Endothelial cell of umbilical vein (primary cell): ENCODE results near the gene SYK. TPM values are rescaled to one million over a fixed set of nuclear protein-coding genes. Genes with fewer than 3 reads are reported as not detected.

ENCODE experiments used
- BruUV-seq: library from RNA; stranded (reverse); fragments of 400-500 nt; replicated peaks from 2 replicates; lab custom pipeline; 2021; lab: Mats Ljungman, UMichigan
- CTCF ChIA-PET: fragments of 300-600, 350-600 bp; sonication (Branson Sonifier 250); formaldehyde crosslinking; loops from one replicate; lab custom pipeline; 2021; ENCODE audit warnings: antibody characterized with exemption, inconsistent platforms; lab: Charles Lee
- POLR2A ChIA-PET: fragments of 300-600, 350-600 bp; sonication (Branson Sonifier 250); formaldehyde crosslinking; loops from one replicate; lab custom pipeline; 2021; ENCODE audit warnings: antibody characterized with exemption, inconsistent platforms; lab: Charles Lee
- DNase-seq: peaks from one replicate; pipeline ENCODE4 v3.0.0-alpha.2; 2011; ENCODE audit warnings: low read depth, low spot score
- FAIRE-seq: peaks from 2 replicates; lab custom pipeline; 2011; peaks lifted over from hg19 to GRCh38; lab: Jason Lieb, UNC
- H2AFZ ChIP-seq: 2 replicates; pipeline ENCODE4 v1.6.0; 2012; ENCODE audit warnings: low read depth, low read length, control low read depth, inconsistent platforms
- H3K27ac ChIP-seq: 2 replicates; pipeline ENCODE4 v1.5.1; 2011; ENCODE audit warnings: low read depth, mild to moderate bottlenecking, control low read depth, low read length, moderate library complexity; ENCODE audit not compliant: insufficient read depth
- H3K27me3 ChIP-seq, 2 experiments: 2 replicates each; pipeline versions ENCODE4 v1.6.0 to v1.6.1; 2011; ENCODE audit warnings: low read length in 2 of 2, mixed read lengths in 1 of 2; ENCODE audit not compliant: control insufficient read depth in 2 of 2, insufficient read depth in 2 of 2
- H3K36me3 ChIP-seq, 2 experiments: 2 replicates in 1 of 2; 3 replicates in 1 of 2; pipeline ENCODE4 v1.5.1; 2011; ENCODE audit warnings: low read length in 2 of 2, mild to moderate bottlenecking in 1 of 2, moderate library complexity in 1 of 2; ENCODE audit not compliant: control insufficient read depth in 2 of 2, insufficient read depth in 2 of 2; ENCODE audit errors: extremely low read depth in 1 of 2
- H3K4me1 ChIP-seq: 3 replicates; pipeline ENCODE4 v1.5.1; 2011; ENCODE audit warnings: mild to moderate bottlenecking, low read length; ENCODE audit not compliant: control insufficient read depth, insufficient read depth; ENCODE audit errors: extremely low read depth
- H3K4me2 ChIP-seq: 2 replicates; pipeline ENCODE4 v1.6.1; 2011; ENCODE audit warnings: low read length, control low read depth, mixed read lengths; ENCODE audit not compliant: insufficient read depth
- H3K4me3 ChIP-seq, 3 experiments: fragments of 200-600 bp in 1 of 3; sonication (generic), shearing (Covaris generic) in 1 of 3; replicated peaks in 1 of 3; 2 replicates each; pipeline ENCODE4 v1.5.1; 2011 to 2016; ENCODE audit warnings: control low read depth in 3 of 3, low read length in 3 of 3, mild to moderate bottlenecking in 2 of 3, inconsistent platforms in 1 of 3, low read depth in 1 of 3, moderate library complexity in 1 of 3; ENCODE audit not compliant: insufficient read depth in 1 of 3
- H3K79me2 ChIP-seq: 2 replicates; pipeline ENCODE4 v1.6.0; 2012; ENCODE audit warnings: low read length, inconsistent platforms; ENCODE audit not compliant: control insufficient read depth, insufficient read depth
- H3K9ac ChIP-seq: replicated peaks from 2 replicates; pipeline ENCODE3; 2011; ENCODE audit warnings: low read length, control low read depth; ENCODE audit not compliant: insufficient read depth; ENCODE audit errors: extremely low read depth
- H3K9me1 ChIP-seq: replicated peaks from 3 replicates; pipeline ENCODE4 v1.6.0; 2011; ENCODE audit warnings: mild to moderate bottlenecking, low read length; ENCODE audit not compliant: control insufficient read depth, insufficient read depth; ENCODE audit errors: extremely low read depth
- H3K9me3 ChIP-seq: replicated peaks from 2 replicates; pipeline ENCODE4 v1.5.1; 2012; ENCODE audit warnings: low read length, inconsistent platforms; ENCODE audit not compliant: control insufficient read depth, insufficient read depth
- H4K20me1 ChIP-seq: replicated peaks from 2 replicates; pipeline ENCODE3; 2011; ENCODE audit warnings: mild to moderate bottlenecking, low read length; ENCODE audit not compliant: control insufficient read depth, insufficient read depth; ENCODE audit errors: extremely low read depth
- CTCF ChIP-seq, 2 donors: IDR thresholded peaks; 1 replicate in 1 of 2; 2 replicates in 1 of 2; pipeline ENCODE4 v1.5.1; 2011; ENCODE audit warnings: low read length in 2 of 2, mild to moderate bottlenecking in 2 of 2, moderate library complexity in 2 of 2, control low read depth in 1 of 2, inconsistent platforms in 1 of 2, low read depth in 1 of 2; ENCODE audit not compliant: insufficient read depth in 1 of 2; ENCODE audit errors: extremely low read depth in 1 of 2
- EZH2 ChIP-seq: IDR thresholded peaks from 2 replicates; pipeline ENCODE4 v1.6.1; 2012; ENCODE audit warnings: borderline replicate concordance, low read depth, mild to moderate bottlenecking, moderate library complexity, low read length, inconsistent platforms; ENCODE audit not compliant: severe bottlenecking
- FOS ChIP-seq: IDR thresholded peaks from 2 replicates; pipeline ENCODE4 v1.6.1; 2011; ENCODE audit warnings: mild to moderate bottlenecking, low read length, moderate library complexity, borderline replicate concordance; ENCODE audit not compliant: insufficient read depth
- GATA2 ChIP-seq: IDR thresholded peaks from 2 replicates; pipeline ENCODE4 v1.7.0; 2011; ENCODE audit warnings: low read depth, mild to moderate bottlenecking, moderate library complexity, mixed read lengths, low read length; ENCODE audit not compliant: insufficient read length, insufficient read depth
- JUN ChIP-seq: IDR thresholded peaks from 2 replicates; pipeline ENCODE4 v1.6.1; 2011; ENCODE audit warnings: borderline replicate concordance, low read depth; ENCODE audit not compliant: insufficient read length, insufficient read depth
- MYC ChIP-seq: IDR thresholded peaks from one replicate; pipeline ENCODE4 v1.6.1; 2011; ENCODE audit warnings: mild to moderate bottlenecking, low read depth, low read length
- POLR2A ChIP-seq: IDR thresholded peaks from 2 replicates; pipeline ENCODE4 v1.6.1; 2012; ENCODE audit warnings: low read depth, mild to moderate bottlenecking, control low read depth, low read length
- POLR2AphosphoS5 ChIP-seq: IDR thresholded peaks from 2 replicates; pipeline ENCODE4 v1.6.1; 2012; ENCODE audit warnings: low read depth, mild to moderate bottlenecking, control low read depth, low read length, moderate library complexity; ENCODE audit not compliant: insufficient read depth
- dilution Hi-C: fragments of 300-500 bp; cut with MboI; formaldehyde crosslinking; loops from one replicate; pipeline ENCODE4 v1.15.0; 2019; ENCODE audit warnings: low sequenced_read_pairs; ENCODE audit not compliant: extremely low pct_ligation_motif_present
- intact Hi-C: fragments of 100-400 bp; cut with micrococcal nuclease; formaldehyde crosslinking; loops from one replicate; pipeline ENCODE4 v1.10.0; 2022
- polyA plus RNA-seq, 4 experiments: library from polyadenylated mRNA; depleted of rRNA in 3 of 4; stranded (reverse) in 3 of 4; unstranded in 1 of 4; fragments of >200 nt; gene quantifications; 2 replicates each; pipeline versions ENCODE4 v1.2.1 to v1.2.3, GENCODE V29; 2011 to 2012; ENCODE audit warnings: missing spikeins in 1 of 4
- total RNA-seq: library from RNA; stranded (reverse); gene quantifications from 2 replicates; pipeline ENCODE4 v1.2.3, GENCODE V29; 2021
- TF ChIP-seq, protein P1 (sequence below): IDR thresholded peaks from 2 replicates; pipeline ENCODE4 v1.6.1; 2011; ENCODE audit not compliant: insufficient read depth, insufficient read length

Gene SYK
- total and polyA plus RNA-seq, 2 donors (not counting 3 experiments of a cell fraction or from before 2014, with no cell fraction given) = not detected

DNA sequence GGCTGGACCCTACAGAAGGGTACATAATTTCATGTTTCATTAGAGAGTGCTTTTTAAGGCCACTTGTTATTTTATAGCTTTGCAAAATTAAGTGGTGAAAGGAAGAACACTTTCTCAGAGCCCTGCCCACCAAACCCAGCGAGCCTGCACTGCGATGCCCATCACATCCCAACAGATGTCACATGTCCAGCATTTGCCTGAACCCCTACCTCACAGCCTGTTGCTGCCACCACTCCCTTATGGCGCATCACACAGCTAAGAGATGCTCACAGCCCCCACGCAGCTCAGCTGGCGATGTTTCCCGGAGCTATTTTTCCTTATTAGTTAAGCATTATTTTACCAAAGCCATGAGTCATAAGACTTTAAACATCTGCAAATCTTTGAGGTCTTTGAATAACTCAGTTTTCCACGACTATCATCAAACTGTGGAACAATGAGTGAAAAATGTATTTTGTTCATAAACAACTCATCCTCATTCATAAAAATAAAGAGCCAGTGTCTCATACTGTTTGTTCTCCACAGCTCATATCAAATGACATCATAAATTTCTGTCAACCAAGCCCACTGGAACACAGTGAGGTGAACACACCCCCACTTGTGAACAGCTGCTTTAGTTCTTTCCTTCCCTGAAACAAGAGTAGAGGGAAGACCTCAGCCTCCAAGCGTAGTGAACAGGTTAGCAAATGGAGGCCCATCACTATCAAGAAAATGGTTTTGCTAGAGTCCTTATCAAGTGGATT, 104.9 kb downstream of the SYK start:
- TF ChIP-seq POLR2AphosphoS5 (no peak), MYC (no peak), POLR2A (no peak), FOS (no peak), GATA2 (no peak), JUN (no peak), CTCF (IDR thresholded peaks at IDR 0.05; ENCODE audit: extremely low read depth in 1 of 2, insufficient read depth in 1 of 2, low read depth in 1 of 2, low read length in 2 of 2) (no peak), EZH2 (no peak)
- TF ChIP-seq, protein P1, sequence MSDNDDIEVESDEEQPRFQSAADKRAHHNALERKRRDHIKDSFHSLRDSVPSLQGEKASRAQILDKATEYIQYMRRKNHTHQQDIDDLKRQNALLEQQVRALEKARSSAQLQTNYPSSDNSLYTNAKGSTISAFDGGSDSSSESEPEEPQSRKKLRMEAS = no peak
- CTCF ChIA-PET = interaction anchor here (0.8 to 1.1 kb wide), 4 partner anchors 9 to 821 kb away, joined by 3 to 7 read pairs (median 4); no protein-coding TSS in a partner anchor
- no peak overlapping the region for H3K4me3 ChIP-seq
- H3K36me3 ChIP-seq = no peaks in the 10 kb centered on the region
- POLR2A ChIA-PET = no interaction called here
- no peaks in the 10 kb centered on the region for H3K79me2 ChIP-seq
- no peaks in the 10 kb centered on the region for H3K9me3 ChIP-seq
- no peak overlapping the region for H2AFZ ChIP-seq
- H4K20me1 ChIP-seq = no peaks in the 10 kb centered on the region
- H3K4me2 ChIP-seq = no peak overlapping the region
- no peaks in the 10 kb centered on the region for H3K4me1 ChIP-seq
- no peak overlapping the region for H3K9ac ChIP-seq
- no peak for FAIRE-seq
- H3K27ac ChIP-seq = no peak overlapping the region
- dilution Hi-C loops (no loop called here), intact Hi-C loops (no loop called here)
- no peaks in the 10 kb centered on the region for H3K27me3 ChIP-seq
- no peaks in the 10 kb centered on the region for H3K9me1 ChIP-seq
- no peak for DNase-seq
- BruUV-seq = no TSS peak
